ENCODE results near the gene STIM2.

DNA sequence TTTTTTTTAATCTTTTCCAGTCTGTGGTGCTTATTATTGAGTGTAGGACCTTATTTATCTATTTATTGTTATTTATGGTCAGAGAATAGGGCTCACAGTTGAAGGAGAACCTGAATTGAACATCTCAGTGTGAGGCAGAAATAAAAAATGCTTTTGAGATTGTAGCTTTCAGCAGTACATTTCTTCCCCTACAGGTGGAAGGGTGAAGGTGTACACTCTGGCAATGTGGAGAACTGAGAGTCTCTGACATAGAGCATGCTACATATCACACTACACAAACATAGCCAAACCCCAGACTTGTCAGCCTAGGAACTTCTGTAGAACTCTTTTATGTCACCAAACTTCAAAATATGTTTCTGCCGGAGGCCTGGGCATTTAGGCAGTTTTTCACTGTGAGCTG is 140.2 kb downstream of the STIM2 start:
- TF ChIP-seq CTCF (conservative IDR thresholded peaks at IDR 0.05) (peak; percentile 26), ZFX (IDR thresholded peaks at IDR 0.05) (no peak)

Measured in C4-2B (cell line).